ENCODE results near the gene DNASE1L1.
"Not testable (repeated sequence)": the region's sequence is repeated elsewhere in the genome, so short reads cannot be mapped to it uniquely, and the experiment has no call there.

The DNASE1L1 gene

GRCh38 chrX:154403858-154404257, 5.2 kb downstream of the DNASE1L1 start:
- DNase-seq (ENCODE audit: low spot score): no peak

GRCh38 chrX:154403192-154403591, 5.9 kb downstream of the DNASE1L1 start:
- DNase-seq (ENCODE audit: low spot score): no peak

DNA sequence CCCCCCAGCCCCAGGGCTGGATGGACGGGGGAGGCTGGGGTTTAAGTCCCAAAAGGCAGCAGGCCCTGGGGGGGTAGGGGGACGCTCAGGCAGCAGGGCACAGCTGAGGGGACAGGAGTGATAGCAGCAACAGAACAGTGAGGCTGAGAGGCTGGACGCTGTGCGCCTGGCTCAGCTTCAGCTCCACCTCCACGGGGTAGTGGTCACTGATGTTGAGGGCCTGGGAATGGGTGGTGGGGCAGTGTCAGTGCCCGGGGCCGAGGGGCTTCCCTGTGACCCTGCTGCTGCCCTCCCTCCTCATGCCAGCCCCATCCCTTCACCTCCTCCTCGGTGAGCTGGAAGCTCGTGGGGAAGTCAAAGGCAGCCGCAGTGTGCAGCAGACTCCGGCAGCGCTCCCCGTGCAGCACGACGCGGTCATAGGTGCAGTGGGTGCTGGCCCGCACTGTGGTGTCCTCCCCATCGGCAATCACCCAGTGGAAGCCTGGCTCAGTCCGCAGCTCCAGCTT, 6.4 kb downstream of the DNASE1L1 start:
- DNase-seq (ENCODE audit: low spot score): no peak

GRCh38 chrX:154401918-154402621, 7.0 kb downstream of the DNASE1L1 start:
- no peak for DNase-seq (ENCODE audit: low spot score)

DNA sequence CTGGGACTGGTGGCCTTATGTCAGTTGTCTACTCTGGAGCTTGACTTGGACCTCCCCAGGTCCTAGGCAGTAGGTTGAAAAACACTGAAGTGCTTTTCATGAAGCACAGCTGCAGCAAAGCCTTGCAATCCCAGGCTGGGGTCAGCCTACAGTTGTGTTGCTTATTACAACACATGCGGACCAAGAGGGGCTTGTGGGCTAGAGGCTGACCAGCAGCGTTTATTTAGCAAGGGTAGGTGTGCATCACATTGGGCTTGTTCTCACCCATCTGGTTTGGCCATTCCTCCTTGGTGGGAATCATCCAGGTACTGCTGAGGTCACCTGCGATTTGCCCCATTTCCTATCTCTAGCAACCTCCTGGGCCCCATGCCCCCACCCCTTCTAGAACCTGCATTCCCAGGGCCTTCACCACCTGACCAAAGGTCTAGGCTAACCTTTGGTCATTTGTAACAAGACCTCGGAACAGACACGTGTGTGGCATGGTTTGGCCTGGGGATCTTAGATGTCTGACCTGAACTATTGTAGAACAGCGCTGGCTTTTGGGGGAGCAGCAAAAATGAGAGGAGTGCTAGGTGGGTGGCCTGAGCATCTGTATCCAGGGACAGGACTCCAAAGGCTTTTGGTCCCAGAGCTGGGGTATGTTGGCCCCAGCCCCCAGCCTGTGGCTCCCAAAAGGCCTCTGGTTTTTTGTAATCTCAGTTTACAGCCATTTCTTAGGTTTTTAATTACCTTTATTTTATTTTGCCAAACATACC, 7.8 kb downstream of the DNASE1L1 start:
- peak; percentile 40 for DNase-seq (ENCODE audit: low spot score)

- DNase-seq (ENCODE audit: low spot score): not testable (repeated sequence)
Observed at GRCh38 chrX:154400369-154400817, 8.7 kb downstream of the DNASE1L1 start.

DNA sequence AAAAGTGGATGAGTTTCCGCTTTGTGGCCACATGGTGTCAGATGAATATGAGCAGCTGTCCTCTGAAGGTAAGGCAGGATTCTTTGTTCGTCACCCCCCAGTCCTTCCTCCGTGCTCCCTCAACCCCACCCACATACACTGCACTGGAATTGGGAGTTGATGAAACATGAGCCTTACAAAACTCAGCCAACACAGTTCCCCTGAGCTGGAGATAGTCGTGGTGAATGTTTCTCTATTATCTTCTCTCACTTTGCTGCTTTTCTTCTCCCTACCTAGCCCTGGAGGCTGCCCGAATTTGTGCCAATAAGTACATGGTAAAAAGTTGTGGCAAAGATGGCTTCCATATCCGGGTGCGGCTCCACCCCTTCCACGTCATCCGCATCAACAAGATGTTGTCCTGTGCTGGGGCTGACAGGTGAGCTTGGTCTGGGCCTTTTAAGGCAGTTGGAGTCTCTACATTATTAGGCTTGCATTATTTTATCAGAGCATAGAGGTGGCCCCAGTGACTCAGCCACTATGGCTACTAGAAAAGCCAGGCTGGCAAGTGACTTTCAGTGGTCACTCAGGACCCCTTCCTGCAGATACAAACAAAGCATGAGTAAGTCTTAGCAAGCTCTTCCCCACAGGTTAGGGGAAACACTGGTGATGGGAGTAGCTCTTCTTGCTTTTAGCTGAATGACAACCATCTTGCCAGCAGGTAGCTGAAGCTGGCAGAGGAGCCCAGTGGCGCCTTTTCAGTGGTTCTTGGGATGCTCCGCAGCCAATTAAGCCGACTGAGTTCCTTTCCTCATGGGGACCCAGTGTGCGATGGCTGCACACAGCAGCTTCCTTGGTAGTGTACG, 9.3 kb downstream of the DNASE1L1 start:
- no peak for DNase-seq (ENCODE audit: low spot score)

GRCh38 chrX:154398668-154399526, 10.2 kb downstream of the DNASE1L1 start:
- DNase-seq (ENCODE audit: low spot score): peak; percentile 81

DNA sequence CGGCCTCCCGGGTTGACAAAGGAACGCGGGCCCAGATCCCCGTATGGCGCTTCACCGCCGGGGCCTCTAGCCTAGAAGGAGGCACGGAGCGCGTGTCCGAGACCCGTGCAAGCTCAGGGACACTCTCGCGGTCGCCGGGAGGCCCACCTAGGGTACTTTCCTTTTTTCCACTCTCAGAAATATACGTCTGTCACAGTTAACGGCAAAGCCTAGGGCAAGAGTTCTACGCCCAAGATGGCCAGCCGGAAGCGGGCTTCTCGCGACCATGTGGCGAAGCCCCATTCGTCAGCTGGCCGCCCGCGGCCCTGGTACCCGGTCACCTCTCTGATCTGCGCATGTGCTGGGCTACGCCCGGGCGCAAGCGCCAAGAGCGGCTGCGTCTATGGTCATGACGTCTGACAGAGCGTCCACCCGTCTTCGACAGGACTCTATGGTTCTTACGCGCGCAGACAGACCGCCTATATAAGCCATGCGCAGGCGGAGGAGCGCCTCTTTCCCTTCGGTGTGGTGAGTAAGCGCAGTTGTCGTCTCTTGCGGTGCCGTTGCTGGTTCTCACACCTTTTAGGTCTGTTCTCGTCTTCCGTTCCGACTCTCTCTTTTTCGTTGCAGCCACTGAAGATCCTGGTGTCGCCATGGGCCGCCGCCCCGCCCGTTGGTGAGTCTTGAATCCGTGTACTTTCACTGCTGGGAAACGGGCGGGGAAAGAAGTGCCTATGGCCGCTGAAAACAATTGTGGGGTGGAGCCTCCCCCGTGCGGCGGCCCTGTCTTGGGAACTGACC, 11.0 kb downstream of the DNASE1L1 start, which contains the start of gene RPL10:
Gene RPL10 (plus strand): TSS at position 490 of the 780 bp plus-strand sequence. CDS start 143 bp downstream, at position 633.
- DNase-seq (ENCODE audit: low spot score): peak; percentile 94

- peak; percentile 66 for DNase-seq (ENCODE audit: low spot score)
Observed at GRCh38 chrX:154396973-154397887, 11.8 kb downstream of the DNASE1L1 start.

GRCh38 chrX:154396363-154396762, 12.7 kb downstream of the DNASE1L1 start:
- DNase-seq (ENCODE audit: low spot score): not testable (repeated sequence)

GRCh38 chrX:154389812-154390747, 19.0 kb downstream of the DNASE1L1 start:
- DNase-seq (ENCODE audit: low spot score): not testable (repeated sequence)

- DNase-seq (ENCODE audit: low spot score): not testable (repeated sequence)
Observed at GRCh38 chrX:154388649-154389048, 20.4 kb downstream of the DNASE1L1 start.

DNA sequence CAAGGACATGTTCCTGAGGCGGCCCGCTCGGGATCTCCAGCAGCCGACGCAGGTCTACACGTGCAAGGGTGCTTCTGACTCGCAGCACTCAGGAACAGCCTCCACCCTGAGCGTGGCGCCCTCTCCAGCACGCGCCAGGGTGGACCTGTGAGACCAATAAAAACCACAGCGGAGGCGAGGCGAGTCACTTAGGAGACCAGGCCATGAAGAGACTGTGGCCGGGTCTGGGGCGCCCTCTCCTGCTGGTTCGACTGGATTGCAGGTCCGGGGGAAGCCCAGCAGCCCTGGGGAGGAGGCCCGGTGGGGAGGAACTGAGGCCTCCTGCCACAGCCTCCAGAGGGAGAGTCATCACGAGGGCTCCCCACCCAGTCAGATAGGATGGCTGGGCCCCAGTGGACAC, 21.0 kb downstream of the DNASE1L1 start:
- DNase-seq (ENCODE audit: low spot score): not testable (repeated sequence)

DNA sequence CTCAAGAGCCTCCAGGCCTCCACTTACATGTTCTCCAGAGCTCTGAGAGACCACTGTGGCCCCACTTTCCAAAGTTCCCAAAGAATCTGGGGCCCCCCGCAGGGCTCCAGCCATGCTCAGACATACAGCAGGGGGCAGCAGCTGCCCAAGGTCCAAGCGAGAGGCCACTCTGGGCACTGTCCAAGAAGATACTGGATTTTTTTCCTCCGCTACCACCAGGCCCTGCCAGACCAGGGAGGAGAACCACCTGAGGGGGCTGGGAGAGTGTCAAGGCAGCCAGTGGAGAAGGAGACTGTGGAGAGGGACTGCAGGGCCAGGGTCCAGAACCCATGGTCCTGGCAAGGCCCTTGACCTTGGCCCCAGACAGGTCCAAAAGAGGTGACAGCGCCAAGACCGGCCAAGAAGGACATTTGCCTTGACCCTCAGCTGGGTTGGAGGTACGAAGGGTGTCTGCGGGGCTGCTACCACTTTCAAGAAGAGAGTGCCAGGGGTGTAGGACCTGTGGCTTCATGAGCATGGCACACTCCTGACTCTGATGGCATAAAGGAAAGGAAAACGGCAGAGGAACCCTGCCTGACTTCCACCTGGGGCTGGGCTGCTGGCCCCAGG, 24.7 kb downstream of the DNASE1L1 start:
- DNase-seq (ENCODE audit: low spot score): no peak

DNA sequence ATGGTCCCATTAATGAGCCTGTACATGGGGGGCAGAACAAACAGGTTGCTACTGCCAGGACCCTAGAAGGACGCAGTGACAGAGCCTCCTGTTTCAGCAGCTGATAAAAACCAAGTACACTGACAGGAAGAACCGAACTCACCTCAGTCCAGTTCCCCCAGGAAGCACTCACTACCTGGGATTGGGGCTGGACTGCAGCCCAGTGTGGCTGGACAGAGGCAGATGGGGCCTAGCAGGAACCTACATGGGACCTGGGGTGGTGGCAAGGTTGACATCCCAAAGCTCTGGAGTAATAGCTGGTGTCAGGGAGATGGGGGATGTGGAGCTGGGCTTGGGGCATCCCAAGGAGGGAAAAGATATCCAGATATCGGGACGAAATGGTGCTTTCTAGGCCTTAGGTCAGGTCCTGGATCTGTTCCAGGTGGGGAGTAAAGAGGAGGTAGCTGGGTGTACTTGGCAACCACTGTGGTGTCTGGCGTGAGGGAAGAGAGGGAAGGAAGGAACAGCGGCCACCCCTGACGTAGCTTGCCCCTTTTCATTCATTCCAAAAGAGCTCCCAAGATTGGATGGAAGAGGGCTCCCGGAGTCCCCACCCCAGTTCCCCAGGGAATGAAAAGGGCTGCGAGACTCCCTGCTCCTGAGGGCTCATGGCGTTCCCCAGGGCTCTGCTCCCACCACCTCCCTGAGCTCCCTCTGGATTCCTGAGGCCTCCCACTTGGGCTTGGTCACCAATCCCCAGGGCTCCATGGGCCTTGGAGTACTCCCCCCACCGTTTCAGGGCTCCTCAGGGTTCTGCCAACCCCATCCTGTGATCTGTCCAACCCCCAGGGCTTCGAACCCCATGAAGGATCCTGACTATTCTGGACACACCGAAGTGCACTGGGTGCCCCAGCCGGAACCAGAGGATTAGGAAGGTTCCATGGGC, 25.4 kb downstream of the DNASE1L1 start:
- DNase-seq (ENCODE audit: low spot score): no peak

Data from activated CD4-positive, alpha-beta T cell treated with anti-CD3 and anti-CD28 coated beads, Interleukin-2, Interleukin-4, amounts not matched to agents 100 ng/mL and 50 ng/mL, durations not matched to agents 16 hours and 8 hours (primary cell).